Upper lobe of left lung (tissue), 4 donors: ENCODE measurements around the gene SOX10.

Source experiments
- CTCF ChIP-seq, 6 experiments: fragments of 450-650 bp in 4 of 6; fragments of 200-600 bp in 2 of 6; sonication (generic) in 2 of 6; IDR thresholded peaks; one replicate each; pipeline ENCODE4 v1.5.1; 2016 to 2019; ENCODE audit warnings: antibody characterized with exemption in 6 of 6
- POLR2A ChIP-seq, 4 donors: fragments of 450-650 bp; IDR thresholded peaks; one replicate each; pipeline ENCODE4 v1.5.1; 2016 to 2017; ENCODE audit warnings: antibody characterized with exemption in 4 of 4, mild to moderate bottlenecking in 2 of 4

- no peak for TF ChIP-seq CTCF (IDR thresholded peaks at IDR 0.05)
- no peak for TF ChIP-seq POLR2A (IDR thresholded peaks at IDR 0.05)
Measured at GRCh38 chr22:38029370-38029769, 45.0 kb upstream of the SOX10 start.
